ENCODE results near the gene CRACDL.

The CRACDL gene

GRCh38 chr2:98910349-98911125, 25.5 kb downstream of the CRACDL start:
- POLR2A ChIA-PET = no interaction called here
- no peak for TF ChIP-seq L3MBTL2 (conservative IDR thresholded peaks at IDR 0.05)
- no peak for TF ChIP-seq CTBP1 (IDR thresholded peaks at IDR 0.05; ENCODE audit: borderline replicate concordance)
- TF ChIP-seq NFRKB (IDR thresholded peaks at IDR 0.05) = no peak
- no peak for TF ChIP-seq SUZ12 (IDR thresholded peaks at IDR 0.05)
- CTCF ChIA-PET = interaction anchor here (0.6 kb wide), 1 partner anchor 537 kb away, joined by 3 read pairs; no protein-coding TSS in a partner anchor
- DNase-seq (ENCODE audit: extremely low spot score) = no peak

- TF ChIP-seq HDGF (IDR thresholded peaks at IDR 0.05; ENCODE audit: borderline replicate concordance) = no peak
- no peak for TF ChIP-seq PKNOX1 (IDR thresholded peaks at IDR 0.05)
- TF ChIP-seq LEF1 (IDR thresholded peaks at IDR 0.05; ENCODE audit: borderline replicate concordance) = no peak
- no peak for TF ChIP-seq NFRKB (IDR thresholded peaks at IDR 0.05)
- TF ChIP-seq SUZ12 (IDR thresholded peaks at IDR 0.05) = no peak
- no peak for TF ChIP-seq FOXA1 (IDR thresholded peaks at IDR 0.05)
- TF ChIP-seq SP1 (IDR thresholded peaks at IDR 0.05) = no peak
- TF ChIP-seq ELF4 (IDR thresholded peaks at IDR 0.05) = no peak
- TF ChIP-seq ARNT (IDR thresholded peaks at IDR 0.05) = no peak
- TF ChIP-seq ZNF384 (IDR thresholded peaks at IDR 0.05) = no peak
- TF ChIP-seq TARDBP (IDR thresholded peaks at IDR 0.05) = no peak
- no peak for TF ChIP-seq FOXK2 (IDR thresholded peaks at IDR 0.05)
- no peak for TF ChIP-seq L3MBTL2 (conservative IDR thresholded peaks at IDR 0.05)
- TF ChIP-seq FOXM1 (IDR thresholded peaks at IDR 0.05; ENCODE audit: borderline replicate concordance) = no peak
- no peak for TF ChIP-seq BHLHE40 (IDR thresholded peaks at IDR 0.05; ENCODE audit: borderline replicate concordance)
- ChIA-PET POLR2A (no interaction called here), CTCF (no interaction called here)
- peak; percentile 37 for DNase-seq (ENCODE audit: extremely low spot score)
Observed at GRCh38 chr2:98909317-98910211, 26.5 kb downstream of the CRACDL start.

GRCh38 chr2:98908931-98909316, 27.1 kb downstream of the CRACDL start:
- no peak for DNase-seq (ENCODE audit: extremely low spot score)
- CTCF ChIA-PET = interaction anchor here (0.7 kb wide), 1 partner anchor 182 kb away, joined by 4 read pairs; no protein-coding TSS in a partner anchor
- POLR2A ChIA-PET = no interaction called here
- TF ChIP-seq PKNOX1 (IDR thresholded peaks at IDR 0.05) = no peak
- TF ChIP-seq CTBP1 (IDR thresholded peaks at IDR 0.05; ENCODE audit: borderline replicate concordance) = no peak
- TF ChIP-seq SUZ12 (IDR thresholded peaks at IDR 0.05) = no peak
- TF ChIP-seq TARDBP (IDR thresholded peaks at IDR 0.05) = no peak
- TF ChIP-seq L3MBTL2 (conservative IDR thresholded peaks at IDR 0.05) = no peak
- TF ChIP-seq LEF1 (IDR thresholded peaks at IDR 0.05; ENCODE audit: borderline replicate concordance) = no peak
- TF ChIP-seq NFRKB (IDR thresholded peaks at IDR 0.05) = no peak
- TF ChIP-seq ARNT (IDR thresholded peaks at IDR 0.05) = no peak
- TF ChIP-seq FOXM1 (IDR thresholded peaks at IDR 0.05; ENCODE audit: borderline replicate concordance) = no peak
- TF ChIP-seq ELF4 (IDR thresholded peaks at IDR 0.05) = no peak
- TF ChIP-seq BHLHE40 (IDR thresholded peaks at IDR 0.05; ENCODE audit: borderline replicate concordance) = no peak
- TF ChIP-seq FOXK2 (IDR thresholded peaks at IDR 0.05) = no peak
- TF ChIP-seq SP1 (IDR thresholded peaks at IDR 0.05) = no peak
- TF ChIP-seq FOXA1 (IDR thresholded peaks at IDR 0.05) = no peak

- ChIA-PET POLR2A (no interaction called here), CTCF (interaction anchor here (0.6 to 0.7 kb wide), 2 partner anchors 182 to 232 kb away, joined by 3 to 4 read pairs; no protein-coding TSS in a partner anchor)
- DNase-seq (ENCODE audit: extremely low spot score) = no peak
- TF ChIP-seq SP1 (IDR thresholded peaks at IDR 0.05) = no peak
- TF ChIP-seq FOXK2 (IDR thresholded peaks at IDR 0.05) = no peak
Observed at GRCh38 chr2:98907966-98908905, 27.8 kb downstream of the CRACDL start.

- ChIA-PET CTCF (interaction anchor here (0.6 kb wide), 1 partner anchor 231 kb away, joined by 3 read pairs; no protein-coding TSS in a partner anchor), POLR2A (no interaction called here)
- no peak for TF ChIP-seq ARNT (IDR thresholded peaks at IDR 0.05)
- no peak for TF ChIP-seq LEF1 (IDR thresholded peaks at IDR 0.05; ENCODE audit: borderline replicate concordance)
- TF ChIP-seq ELF4 (IDR thresholded peaks at IDR 0.05) = no peak
- no peak for TF ChIP-seq L3MBTL2 (conservative IDR thresholded peaks at IDR 0.05)
- no peak for TF ChIP-seq SP1 (IDR thresholded peaks at IDR 0.05)
- TF ChIP-seq PKNOX1 (IDR thresholded peaks at IDR 0.05) = no peak
- no peak for TF ChIP-seq BHLHE40 (IDR thresholded peaks at IDR 0.05; ENCODE audit: borderline replicate concordance)
- TF ChIP-seq FOXM1 (IDR thresholded peaks at IDR 0.05; ENCODE audit: borderline replicate concordance) = no peak
- TF ChIP-seq TARDBP (IDR thresholded peaks at IDR 0.05) = no peak
- no peak for TF ChIP-seq NFRKB (IDR thresholded peaks at IDR 0.05)
- no peak for TF ChIP-seq HDGF (IDR thresholded peaks at IDR 0.05; ENCODE audit: borderline replicate concordance)
- no peak for TF ChIP-seq SUZ12 (IDR thresholded peaks at IDR 0.05)
- TF ChIP-seq FOXK2 (IDR thresholded peaks at IDR 0.05) = no peak
- TF ChIP-seq ZNF384 (IDR thresholded peaks at IDR 0.05) = no peak
- no peak for TF ChIP-seq CTBP1 (IDR thresholded peaks at IDR 0.05; ENCODE audit: borderline replicate concordance)
- no peak for TF ChIP-seq FOXA1 (IDR thresholded peaks at IDR 0.05)
Observed at GRCh38 chr2:98907385-98907784, 28.6 kb downstream of the CRACDL start.

More at GRCh38 chr2:98907385-98907784, 28.6 kb downstream of the CRACDL start:
- DNase-seq (ENCODE audit: extremely low spot score) = no peak

Data from HEK293T (cell line).